Activated T-cell treated with anti-CD3 and anti-CD28 coated beads for 4 hours (primary cell): ENCODE data around the gene ZFAND2B.

Source experiments
- DNase-seq: peaks from one replicate; pipeline ENCODE4 v3.0.0-alpha.2; 2020

ZFAND2B gene

GRCh38 chr2:219206328-219207133 is at the start of gene ZFAND2B:
Gene ZFAND2B, plus strand, starts transcription at chr2:219206782. Its CDS starts 206 bp downstream, at chr2:219206988.
- peak; percentile 92 for DNase-seq

GRCh38 chr2:219157396-219157795 is 49.2 kb upstream of the ZFAND2B start:
- DNase-seq: no peak

GRCh38 chr2:219158025-219158424 is 48.6 kb upstream of the ZFAND2B start:
- DNase-seq: no peak

GRCh38 chr2:219158586-219158985 is 48.0 kb upstream of the ZFAND2B start:
- no peak for DNase-seq

GRCh38 chr2:219159771-219160185 is 46.8 kb upstream of the ZFAND2B start:
- DNase-seq: no peak

GRCh38 chr2:219160186-219161017 is 46.2 kb upstream of the ZFAND2B start, which contains the start of gene NHEJ1:
Gene NHEJ1, minus strand, starts transcription at chr2:219160815. Its CDS starts 2,453 bp downstream, at chr2:219158362.
- DNase-seq: peak; percentile 91

- DNase-seq: no peak
Measured at GRCh38 chr2:219161097-219161496, 45.5 kb upstream of the ZFAND2B start.

- DNase-seq: no peak
Measured at GRCh38 chr2:219163156-219163555, 43.4 kb upstream of the ZFAND2B start.

GRCh38 chr2:219165058-219165911 is 41.3 kb upstream of the ZFAND2B start:
- no peak for DNase-seq

GRCh38 chr2:219167997-219168396 is 38.6 kb upstream of the ZFAND2B start:
- no peak for DNase-seq

- DNase-seq: no peak
Measured at GRCh38 chr2:219168526-219168925, 38.1 kb upstream of the ZFAND2B start.

GRCh38 chr2:219168932-219169331 is 37.6 kb upstream of the ZFAND2B start:
- no peak for DNase-seq

GRCh38 chr2:219169930-219170654 is 36.5 kb upstream of the ZFAND2B start, which contains the start of gene SLC23A3:
Gene SLC23A3, minus strand, starts transcription at chr2:219170029. Its CDS starts 45 bp downstream, at chr2:219169984.
- no peak for DNase-seq

- DNase-seq: peak; percentile 24
Measured at GRCh38 chr2:219171231-219171651, 35.3 kb upstream of the ZFAND2B start.

- DNase-seq: no peak
Measured at GRCh38 chr2:219172231-219173154, 34.1 kb upstream of the ZFAND2B start.

GRCh38 chr2:219173176-219173575 is 33.4 kb upstream of the ZFAND2B start:
- no peak for DNase-seq

- no peak for DNase-seq
Measured at GRCh38 chr2:219174146-219174545, 32.4 kb upstream of the ZFAND2B start.

- DNase-seq: no peak
Measured at GRCh38 chr2:219174801-219175200, 31.8 kb upstream of the ZFAND2B start.

GRCh38 chr2:219175486-219175885 is 31.1 kb upstream of the ZFAND2B start:
- DNase-seq: no peak

- DNase-seq: no peak
Measured at GRCh38 chr2:219175928-219176817, 30.4 kb upstream of the ZFAND2B start.
